NCI-H146 treated with DMSO at 0.1 percent for 48 hours (cell line): ENCODE measurements around the gene TPT1.
"Not testable (repeated sequence)": the region's sequence is repeated elsewhere in the genome, so short reads cannot be mapped to it uniquely, and the experiment has no call there.

Experiments
- DNase-seq: peaks from one replicate; lab custom pipeline; 2025; ENCODE audit not compliant: unreplicated experiment; lab: John Stamatoyannopoulos, UW

The TPT1 gene

DNA sequence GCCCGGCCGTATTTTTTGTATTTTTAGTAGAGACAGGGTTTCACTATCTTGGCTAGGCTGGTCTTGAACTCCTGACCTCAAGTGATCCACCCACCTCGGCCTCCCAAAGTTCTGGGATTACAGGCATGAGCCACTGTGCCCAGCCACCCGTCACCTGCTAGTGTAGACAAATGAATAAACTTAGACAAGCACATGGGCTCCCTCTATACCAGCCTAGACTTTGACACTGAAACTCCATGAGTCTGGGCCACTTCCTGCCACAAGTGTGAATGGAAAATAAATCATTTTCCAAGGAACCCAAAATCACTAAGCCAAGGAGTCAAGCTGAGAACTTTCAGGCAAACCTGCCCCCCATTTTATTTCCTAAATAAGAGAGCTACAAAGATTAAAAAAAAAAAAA lies 27.0 kb upstream of the TPT1 start:
- no peak for DNase-seq

DNA sequence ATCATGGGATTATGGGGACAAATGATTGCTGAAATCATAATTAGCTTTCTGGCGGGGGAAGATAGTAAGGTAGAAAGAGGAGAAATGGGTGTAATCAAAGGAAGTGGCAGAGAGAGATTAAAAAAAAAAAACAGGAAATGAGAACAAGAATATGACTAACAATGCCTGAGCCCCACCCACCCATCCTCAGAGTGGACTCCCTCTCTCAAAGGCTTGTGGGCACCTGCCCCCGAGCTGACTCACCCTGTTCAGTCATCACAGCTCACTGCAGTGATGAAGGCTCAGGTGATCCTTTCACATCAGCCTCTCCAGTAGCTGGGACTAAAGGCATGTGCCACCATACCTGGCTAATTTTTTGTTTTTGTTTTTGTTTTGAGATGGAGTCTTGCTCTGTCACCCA lies 26.4 kb upstream of the TPT1 start:
- peak; percentile 20 for DNase-seq

DNA sequence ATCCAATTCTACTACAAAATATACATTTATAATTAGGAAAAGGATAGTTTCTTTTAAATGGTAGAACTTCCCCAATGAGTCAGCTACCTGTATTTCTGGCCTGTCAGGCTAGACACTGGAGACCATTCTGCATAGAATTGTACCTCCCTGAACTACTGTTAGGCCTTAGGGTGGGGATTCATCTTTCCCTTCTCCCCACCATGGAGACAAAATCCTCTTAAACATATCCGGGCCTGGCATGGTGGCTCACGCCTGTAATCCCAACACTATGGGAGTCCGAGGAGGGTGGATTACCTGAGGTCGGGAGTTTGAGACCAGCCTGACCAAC lies 24.5 kb upstream of the TPT1 start:
- no peak for DNase-seq

DNA sequence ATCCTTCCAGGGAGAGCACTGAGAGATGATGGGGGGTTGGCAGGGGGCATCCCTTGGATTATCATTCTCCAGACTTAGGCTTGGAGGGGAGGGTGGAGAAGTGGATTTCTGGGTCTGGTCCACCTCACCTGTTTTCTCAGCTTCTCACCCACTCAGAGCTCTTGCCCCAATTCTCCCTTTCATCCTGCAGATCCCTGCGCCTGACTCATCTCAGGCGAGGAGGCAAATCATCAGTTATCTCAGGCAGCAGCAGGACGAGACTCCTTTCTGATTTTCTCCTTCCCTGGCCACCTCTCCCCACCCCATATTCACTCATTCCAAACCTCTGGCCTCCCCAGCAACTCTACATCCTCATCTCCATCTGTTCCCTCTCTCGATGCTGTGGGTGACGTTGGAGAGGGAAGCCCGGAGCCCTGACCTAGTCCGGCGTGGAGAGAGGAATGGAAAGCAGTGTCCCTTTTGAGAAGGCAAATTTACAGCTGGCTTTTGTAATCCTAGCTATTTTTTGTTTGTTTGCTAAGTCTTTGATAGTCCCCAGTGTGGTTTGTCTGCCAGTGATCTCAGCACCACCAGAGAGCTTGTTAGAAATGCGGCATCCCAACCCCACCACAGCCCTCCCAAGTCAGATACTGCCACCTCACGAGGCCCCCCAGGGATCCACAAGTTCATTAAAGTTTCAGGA lies 24.0 kb upstream of the TPT1 start:
- DNase-seq = no peak

DNA sequence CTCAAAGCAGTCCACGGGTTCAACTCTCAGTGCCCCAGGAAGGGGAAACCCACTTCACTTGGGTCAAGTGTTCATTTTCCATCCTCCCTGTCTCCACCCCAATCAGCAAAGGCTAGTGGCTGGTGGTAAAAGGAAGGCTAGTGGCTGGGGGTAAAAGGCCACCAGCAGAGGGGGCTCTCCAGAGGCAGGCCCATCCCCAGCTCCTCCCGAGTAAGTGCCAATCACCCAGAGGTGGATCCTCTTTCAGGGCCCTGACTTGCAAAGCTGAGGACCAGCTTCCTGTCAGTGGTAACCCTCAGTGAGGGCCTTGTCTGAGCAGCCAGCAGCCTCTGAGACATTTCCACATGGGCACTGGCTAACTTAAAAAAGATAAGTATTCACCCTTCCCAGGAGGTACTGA lies 22.0 kb upstream of the TPT1 start:
- no peak for DNase-seq

DNA sequence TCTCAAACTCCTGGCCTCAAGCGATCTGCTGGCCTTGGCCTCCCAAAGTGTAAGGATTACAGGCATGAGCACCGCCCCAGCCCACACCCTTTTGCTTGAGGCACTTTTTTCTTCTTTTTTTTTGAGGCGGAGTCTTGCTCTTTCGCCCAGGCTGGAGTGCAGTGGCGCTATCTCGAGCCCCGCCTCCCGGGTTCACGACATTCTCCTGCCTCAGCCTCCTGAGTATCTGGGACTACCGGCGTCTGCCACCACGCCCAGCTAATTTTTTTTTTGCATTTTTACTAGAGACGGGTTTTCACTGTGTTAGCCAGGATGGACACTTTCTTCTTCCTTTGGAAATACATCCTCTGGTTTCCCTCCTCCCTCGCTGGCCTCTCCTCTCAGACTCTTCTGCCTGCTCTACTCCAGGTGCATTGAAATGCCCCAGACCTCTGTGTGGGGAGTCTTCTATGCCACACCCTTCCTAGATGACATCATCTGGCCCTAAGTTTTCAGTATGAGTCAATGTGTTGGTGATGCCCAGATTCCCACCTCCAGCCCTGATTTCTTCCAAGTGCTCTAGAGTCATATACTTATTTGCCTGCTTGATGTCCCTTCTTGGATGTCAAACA lies 20.7 kb upstream of the TPT1 start:
- DNase-seq = no peak

DNA sequence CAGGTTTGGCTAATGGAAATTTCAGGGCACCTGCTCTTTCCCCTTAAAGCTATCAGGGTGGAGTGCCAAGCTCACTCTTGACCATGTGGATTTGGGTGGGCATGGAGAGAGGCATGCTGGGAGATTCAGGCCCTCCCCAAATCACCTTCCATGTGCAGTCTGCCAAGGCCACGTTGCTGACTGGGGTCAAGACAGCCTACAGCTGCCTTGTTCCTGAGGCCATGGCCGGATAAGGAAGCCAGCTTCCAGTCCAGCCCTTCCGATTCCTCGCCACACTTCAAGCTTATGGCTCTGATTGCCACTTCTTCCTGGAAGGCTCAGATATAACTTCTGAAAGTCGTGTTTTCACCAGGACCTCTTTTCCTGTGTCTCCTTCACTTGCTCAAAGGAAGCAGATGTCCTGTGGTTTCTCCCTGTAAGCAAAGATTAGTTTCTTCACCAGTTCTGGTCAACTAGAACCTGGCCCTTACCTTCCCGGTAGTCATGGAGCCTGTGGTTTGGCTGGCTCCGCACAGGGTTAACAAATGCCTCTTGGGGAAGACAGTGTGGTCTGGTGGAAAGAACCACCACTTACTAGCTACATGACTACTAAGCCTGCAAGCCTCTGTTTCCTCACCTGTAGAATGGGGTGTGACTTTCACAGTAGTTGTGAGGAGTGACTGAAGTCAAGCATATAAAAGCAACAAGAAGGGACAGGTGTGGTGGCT lies 16.1 kb upstream of the TPT1 start:
- no peak for DNase-seq

DNA sequence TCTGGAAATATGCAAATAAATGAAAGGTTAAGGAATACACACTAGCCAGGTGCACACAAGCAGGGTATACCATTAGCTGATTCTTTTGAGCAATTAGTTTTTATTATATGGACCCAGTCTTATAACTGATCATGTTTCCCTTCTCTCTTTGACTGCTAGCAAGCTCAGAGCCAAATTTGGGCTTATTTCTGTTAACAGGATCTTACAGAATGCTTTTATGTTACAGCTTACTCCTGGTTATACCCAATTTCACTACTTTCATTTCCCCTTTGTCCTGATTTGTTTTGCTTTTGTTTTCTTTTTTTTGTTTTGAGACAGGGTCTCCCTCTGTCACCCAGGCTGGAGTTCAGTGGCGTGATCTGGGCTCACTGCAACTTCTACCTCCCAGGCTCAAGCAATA lies 12.9 kb upstream of the TPT1 start:
- DNase-seq = no peak

DNA sequence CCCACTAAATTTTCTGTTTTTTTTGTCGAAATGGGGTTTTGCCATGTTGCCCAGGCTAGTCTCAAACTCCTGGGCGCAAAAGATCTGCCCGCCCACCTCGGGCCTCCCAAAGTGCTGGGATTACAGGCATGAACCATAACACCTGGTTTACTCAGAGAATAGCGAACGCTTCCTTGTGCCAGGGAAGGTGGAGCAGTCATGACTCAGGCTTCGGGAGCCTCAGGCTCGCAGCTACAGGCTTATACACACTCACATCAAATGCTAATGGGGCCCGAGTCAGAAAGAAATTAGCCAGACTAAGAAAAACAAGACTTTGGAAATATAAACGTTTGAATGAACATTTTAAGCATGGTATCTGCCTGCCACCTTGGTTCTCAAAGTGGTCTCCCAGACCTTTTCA lies 11.0 kb upstream of the TPT1 start:
- no peak for DNase-seq

DNA sequence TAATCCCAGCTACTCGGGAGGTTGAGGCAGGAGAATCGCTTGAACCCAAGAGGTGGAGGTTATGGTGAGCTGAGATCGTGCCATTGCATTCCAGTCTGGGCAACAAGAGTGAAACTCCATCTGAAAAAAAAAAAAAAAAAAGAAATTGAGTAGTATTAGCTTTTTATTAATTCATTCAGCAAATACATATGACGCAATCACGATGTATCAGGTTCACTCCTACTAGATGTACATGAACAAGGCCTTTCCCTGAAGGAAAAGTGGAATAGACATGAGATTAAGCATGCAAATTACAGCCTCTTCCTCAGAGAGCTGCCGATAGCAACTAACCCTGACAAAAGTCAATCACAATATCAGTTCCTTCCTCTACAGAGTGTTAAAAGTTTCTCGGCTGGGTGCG lies 9.2 kb upstream of the TPT1 start:
- DNase-seq = no peak

DNA sequence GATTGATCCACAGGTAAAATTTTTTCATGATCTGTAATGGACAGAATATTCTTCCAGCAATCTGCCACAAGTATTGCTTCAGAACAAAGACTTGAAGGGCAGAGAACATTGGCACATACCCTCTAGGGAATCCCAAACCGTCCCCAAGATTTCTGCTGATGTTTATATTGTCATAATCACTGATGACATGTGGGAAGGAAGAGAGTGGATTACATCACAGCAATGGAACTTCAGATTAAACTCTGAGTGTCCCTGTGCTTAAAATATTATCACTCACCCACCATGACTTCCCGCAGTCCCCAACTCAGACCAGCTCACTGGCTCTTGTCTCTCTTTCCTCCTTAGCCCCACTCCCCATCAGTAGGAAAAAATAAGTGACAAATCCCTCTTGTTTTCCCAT lies 8.5 kb upstream of the TPT1 start:
- no peak for DNase-seq

DNA sequence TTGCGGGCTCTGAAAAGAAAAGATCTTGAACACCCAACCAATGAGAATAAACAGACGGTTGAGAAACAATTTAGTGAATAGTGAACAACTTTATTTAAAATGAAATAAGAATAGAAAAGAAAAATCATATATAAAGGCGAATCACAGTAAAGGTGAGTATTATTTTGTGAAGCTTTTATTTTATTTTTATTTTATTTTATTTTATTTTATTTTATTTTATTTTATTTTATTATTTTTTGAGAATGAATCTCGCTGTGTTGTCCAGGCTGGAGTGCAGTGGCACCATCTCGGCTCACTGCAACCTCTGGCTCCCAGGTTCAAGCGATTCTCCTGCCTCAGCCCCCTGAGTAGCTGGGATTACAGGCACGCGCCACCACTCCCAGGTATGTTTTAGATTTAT lies 3.1 kb upstream of the TPT1 start:
- not testable (repeated sequence) for DNase-seq

DNA sequence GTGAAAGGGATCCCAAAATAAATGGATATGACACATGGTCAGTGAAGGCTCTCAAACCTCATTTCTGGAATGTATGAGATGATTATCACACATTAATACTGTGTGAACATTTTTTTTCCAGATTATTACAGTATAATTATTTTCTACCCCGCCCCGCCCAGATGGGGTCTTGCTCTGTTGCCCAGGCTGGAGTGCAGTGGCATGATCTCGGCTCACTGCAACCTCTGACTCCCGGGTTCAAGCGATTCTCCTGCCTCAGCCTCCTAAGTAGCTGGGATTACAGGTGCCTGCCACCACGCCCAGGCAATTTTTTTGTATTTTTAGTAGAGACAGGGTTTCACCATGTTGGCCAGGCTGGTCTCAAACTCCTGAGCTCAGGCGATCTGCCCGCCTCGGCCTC lies 2.1 kb upstream of the TPT1 start:
- not testable (repeated sequence) for DNase-seq

DNA sequence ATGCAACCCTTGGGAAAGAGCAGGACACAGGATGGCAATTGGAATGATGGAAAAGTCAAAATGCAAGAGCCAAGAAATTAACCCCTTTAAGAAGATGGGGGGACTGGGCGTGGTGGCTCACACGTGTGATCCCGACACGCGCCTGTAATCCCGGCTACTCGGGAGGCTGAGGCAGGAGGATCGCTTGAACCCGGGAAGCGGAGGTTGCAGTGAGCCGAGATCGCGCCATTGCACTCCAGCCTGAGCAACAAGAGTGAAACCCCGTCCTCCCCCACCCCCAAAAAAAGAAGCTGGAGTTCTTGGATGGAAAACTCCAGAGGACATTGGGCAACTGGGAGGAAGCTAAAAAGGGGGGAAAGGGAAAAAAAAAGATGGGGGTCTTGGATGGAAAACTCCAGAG lies 1.7 kb upstream of the TPT1 start:
- DNase-seq = not testable (repeated sequence)

DNA sequence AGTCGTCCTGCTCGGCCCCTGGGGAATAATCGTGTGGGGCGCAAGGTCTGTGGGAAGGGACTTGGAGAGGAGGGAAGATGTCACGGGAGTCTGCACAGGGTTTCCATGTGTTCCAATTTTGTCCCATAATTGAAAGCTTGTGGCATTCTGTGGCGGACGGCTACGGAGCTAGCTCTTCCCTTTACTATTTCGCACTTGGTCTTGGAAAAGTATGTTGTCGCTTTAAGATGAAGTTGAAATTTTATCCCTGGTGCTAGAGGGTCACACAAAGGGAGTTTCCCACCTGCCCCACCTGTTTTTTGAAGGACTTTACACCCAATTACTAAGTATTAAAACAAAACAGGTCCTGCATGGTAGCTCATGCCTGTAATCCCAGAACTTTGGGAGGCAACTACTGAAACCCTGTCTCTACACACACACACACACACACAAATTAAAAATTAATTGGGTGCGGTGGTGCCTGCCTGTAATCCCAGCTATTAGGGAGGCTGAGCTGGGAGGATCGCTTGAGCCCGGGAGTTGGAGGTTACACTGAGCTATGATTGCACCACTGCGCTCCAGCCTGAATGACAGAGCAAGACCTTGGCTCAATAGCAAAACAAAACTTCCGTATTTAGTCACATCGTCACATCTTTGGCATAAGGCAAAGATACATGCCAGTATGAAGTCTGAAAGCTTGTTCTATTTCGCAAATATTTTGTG lies 967 bp upstream of the TPT1 start:
- no peak for DNase-seq

DNA sequence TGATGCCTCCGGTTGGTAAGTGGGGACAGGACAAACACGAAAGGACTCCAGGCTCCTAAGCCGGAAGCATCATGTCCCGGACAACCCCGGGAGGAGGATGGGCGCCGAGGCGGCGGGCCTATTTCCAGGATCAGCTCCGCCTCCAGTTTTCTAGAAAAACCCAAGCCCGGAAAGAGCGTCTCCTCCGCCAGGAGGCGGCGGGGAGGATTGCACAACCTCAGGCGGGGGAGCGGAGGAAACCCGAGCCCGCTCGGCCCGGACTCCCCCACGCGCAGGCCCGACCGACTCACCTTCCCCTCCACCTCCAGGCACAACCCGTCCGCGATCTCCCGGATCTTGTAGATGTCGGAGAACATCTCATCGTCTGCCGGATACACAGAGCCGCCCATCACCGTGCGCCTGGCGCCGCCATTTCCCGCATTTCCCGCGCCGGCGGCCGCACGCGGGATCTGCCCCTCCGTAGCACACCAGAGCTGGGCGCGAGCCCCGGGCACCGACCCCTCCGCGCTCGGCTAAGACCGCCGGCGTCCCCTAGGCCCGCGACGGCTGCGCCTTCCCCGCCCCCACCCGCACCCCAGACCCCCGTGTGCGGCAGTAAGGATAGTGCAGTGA lies 455 bp downstream of the TPT1 start:
- DNase-seq = peak; percentile 59

DNA sequence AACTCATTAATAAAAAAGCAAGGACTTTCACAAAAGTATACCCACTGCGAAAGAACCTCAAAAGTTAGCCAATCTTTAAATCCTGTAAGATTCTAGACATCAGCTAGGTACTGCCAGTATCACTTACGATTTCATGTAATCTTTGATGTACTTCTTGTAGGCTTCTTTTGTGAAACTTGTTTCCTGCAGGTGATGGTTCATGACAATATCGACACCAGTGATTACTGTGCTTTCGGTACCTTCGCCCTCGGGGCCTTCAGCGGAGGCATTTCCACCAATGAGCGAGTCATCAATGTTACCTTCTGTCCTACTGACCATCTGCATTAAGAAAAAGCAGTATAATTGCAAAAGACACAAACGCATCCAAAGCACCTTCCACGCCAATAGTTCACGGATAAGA lies 1.1 kb downstream of the TPT1 start:
- no peak for DNase-seq

DNA sequence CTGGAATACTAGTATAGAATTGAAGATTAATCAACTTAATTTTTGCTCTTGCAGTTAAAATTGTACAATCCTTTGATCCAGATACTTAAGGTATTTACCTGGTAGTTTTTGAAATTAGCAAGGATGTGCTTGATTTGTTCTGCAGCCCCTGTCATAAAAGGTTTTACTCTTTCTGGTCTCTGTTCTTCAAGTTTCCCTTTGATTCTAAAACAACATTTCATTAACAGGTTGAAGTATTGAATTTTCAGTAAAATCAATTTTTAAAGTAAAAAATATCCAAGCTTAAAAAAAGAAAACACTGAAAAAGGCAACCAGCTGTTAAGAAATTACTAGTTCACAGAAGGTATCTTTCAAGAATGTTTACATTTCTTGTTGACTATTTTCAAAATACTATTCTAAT lies 1.6 kb downstream of the TPT1 start:
- no peak for DNase-seq

DNA sequence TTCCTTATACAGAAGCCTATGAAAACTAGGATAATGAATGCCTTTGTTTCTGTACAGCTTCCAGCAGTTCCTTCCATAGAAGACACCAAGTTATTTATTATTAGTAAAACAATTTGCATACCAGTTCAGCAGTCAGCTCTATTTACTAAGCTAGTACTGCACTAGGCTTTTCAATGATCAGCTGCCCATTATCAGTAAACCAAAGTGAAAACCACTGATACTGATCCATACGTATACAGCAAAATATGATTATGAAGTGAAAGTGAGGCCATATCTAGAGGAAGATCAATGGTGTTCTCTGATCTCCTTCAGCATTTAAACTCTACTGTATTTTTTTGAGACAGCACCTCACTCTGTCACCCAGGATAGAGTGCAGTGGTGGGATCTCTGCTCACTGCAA lies 3.2 kb downstream of the TPT1 start:
- DNase-seq = no peak

DNA sequence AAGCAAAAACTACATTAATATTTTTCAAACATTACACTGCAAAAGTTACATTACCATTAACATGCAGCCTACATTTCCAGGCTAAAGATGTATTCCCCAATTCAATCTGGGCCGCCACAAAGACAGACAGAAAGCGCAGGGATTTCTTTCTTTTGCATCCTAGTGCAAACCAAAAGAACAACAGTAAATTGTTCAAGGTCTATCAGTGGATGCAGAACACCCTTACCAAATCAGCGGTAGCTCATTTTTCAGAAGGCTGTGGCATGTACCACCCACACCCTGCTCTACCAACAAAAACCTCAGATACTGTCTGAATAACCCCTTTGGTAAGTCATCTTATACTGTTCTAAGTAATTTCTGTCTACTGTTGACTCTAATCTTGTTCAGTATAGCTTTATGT lies 3.6 kb downstream of the TPT1 start:
- no peak for DNase-seq

DNA sequence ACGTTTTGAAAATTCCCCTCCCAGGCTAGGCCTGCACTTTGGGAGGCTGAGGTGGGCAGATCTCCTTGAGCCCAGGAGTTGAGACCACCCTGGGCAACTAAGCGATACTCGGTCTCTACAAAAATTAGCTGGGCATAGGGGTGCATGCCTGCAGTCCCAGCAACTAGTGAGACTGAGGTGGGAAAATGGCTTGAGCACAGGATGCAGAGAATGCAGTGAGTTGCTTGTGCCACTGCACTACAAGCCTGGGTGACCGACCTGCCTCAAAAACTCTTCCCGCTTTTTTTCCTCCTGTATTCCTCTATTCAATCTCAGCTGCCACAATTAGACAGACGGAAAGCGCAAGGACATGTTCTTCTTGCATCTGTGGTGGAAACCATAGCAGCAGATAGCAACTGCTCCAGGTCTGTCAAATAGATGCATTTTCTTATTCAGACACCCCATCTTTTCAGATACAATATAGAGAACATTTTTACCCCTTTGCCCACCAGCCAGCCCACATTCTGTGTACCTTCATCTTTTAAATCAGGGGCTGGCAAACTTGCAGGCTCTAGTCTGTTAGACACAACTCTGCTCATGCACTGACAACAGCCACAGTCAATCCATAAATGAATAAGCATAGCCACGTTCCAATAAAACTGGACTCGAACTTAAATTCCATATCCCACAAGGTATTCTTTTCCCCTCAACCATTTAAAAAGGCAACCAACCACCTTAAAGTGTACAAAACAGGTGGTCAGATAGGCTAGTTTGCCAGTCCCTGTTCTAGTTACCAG lies 4.8 kb downstream of the TPT1 start:
- DNase-seq = no peak
